GM21737 (cell line): ENCODE results near the gene VPS33A.
"Not testable (repeated sequence)": the region's sequence is repeated elsewhere in the genome, so short reads cannot be mapped to it uniquely, and the experiment has no call there.

Experiments used
- ATAC-seq: cut with Tn5 transposase; IDR thresholded peaks from one replicate; pipeline ENCODE4 v1.9.1; 2021; ENCODE audit warnings: mild to moderate bottlenecking, moderate library complexity; ENCODE audit not compliant: unreplicated experiment

VPS33A gene

DNA sequence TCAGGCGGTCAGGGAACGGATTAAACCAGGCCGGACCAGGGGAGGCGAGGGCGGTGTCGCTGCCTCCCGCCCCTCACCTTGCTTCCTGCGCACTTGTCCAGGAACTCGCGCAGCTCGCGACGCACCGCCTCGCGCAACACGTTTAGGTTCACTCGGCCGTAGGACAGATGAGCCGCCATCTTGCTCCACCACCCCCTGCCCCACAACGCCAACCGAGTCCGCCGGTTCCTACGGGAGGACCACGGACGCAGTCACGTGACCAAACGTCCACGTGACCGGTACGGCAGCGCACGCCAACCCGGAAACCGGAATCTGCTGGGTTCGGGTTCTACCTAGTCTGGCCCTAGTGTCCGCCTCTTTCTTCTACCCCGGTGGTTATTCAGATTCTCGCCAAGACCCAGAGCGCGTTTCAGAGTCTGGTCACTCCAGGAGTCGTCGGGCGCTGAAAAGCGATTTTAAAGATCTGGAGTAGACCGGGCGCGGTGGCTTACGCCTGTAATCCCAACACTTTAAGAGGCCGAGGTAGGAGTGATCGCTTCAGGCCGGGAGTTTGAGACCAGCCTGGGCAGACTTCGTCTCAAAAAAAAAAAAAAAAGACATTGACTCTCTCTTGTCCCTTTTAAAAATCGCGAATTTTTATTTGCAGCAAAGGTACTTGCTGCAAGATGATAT lies at the start of gene VPS33A:
Gene VPS33A, minus strand, starts transcription at position 265 of the 672 bp plus-strand sequence. Its CDS starts 86 bp downstream, at position 179.
- peak; percentile 82 for ATAC-seq

DNA sequence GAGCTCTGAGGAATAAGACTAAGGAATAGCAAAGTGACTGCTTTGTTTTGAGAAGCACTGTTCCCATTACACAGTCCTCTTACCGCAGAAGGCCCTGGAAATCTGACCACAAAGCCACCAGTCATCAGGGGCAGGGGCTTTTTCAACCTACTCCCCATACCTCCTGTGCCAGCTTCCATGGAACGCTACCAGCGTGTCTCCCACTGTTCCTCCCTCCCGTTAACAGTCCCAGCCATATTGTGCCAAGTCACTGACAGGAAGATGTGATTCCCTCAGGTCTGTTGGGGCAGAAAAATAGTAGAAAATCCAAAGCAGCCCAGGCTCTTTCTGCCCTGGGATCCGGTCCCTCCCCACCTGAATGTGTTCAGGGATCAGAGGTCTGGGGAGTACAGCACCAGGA lies 46.6 kb upstream of the VPS33A start:
- ATAC-seq, result no peak

- no peak for ATAC-seq
Observed at GRCh38 chr12:122311696-122312095, 45.4 kb upstream of the VPS33A start.

DNA sequence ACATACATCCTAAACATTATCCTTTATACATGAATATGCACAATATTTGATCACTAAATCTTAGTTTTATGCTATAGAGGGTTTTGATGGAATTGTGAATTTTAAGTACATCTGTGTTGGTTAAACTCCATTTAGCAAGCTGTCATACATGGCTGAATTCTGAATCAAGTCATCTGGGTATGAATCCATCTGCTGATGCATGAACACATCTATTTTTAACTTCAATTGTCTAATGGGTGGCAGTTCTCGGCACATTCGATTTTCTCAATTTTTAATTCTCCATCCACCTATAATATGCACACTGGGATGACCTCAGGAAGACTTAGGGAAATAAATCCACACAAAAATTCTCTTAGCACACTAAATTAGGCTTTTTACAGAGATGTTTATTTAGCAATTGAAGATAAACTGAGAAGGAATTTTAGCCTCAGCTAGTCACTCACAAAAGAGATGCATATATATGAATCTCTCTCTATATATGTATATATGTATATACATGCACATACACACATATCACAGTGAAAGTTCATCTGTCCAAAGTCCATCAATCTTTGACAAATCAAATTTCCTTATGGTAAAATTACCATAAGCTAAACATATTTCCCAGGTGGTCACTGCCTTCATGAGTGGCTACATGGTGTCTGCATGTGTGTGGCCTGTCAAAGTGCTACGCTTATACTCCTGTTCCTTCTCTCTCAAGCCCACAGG lies 44.5 kb upstream of the VPS33A start:
- ATAC-seq, result no peak

DNA sequence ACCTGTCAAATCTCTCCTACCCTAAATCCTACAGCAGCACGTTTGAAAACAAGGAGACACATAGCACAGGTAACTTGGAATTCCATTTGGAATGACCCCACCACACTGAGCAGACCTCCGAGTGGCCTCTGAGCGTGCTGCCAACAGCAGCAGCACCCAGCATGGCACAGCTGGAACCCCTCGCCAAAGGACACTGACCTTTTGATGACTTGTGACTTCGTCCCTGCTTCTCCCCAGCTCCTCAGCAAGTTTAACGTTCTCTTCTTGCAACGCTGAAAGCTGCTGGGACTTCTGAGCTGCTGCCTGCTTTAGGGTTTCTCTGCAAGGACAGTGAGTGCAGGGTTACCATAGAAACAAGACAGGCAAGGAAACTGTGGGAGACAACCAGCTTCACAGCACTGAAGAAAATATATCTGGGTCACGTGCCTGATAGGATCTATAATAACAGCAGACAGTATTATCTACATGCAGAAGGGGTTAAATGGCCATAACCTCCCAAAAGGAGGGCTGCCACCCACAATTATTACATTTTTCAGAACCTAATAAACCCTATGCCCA lies 43.3 kb upstream of the VPS33A start:
- ATAC-seq, result no peak

GRCh38 chr12:122308811-122309210 lies 42.5 kb upstream of the VPS33A start:
- ATAC-seq, result no peak

- no peak for ATAC-seq
Observed at GRCh38 chr12:122306407-122306806, 40.1 kb upstream of the VPS33A start.

DNA sequence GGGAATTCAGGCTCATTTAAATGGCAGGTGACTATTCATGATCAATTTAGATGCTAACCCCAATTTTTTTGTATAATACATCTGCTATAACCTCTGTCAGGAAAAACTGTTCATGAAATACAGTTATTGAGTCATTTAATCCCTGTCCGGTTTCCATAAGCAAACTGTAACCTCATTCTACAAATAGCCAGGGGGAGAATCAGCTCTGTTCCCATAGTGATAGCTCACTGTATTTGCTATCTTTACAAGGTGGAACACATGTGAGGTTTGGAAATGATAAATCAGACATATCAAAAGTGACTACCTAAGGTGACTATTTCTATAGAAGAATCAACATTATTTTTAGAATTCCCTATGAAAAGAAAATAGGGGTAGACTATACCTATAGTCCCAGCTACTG lies 38.6 kb upstream of the VPS33A start:
- no peak for ATAC-seq

GRCh38 chr12:122303068-122303467 lies 36.8 kb upstream of the VPS33A start:
- no peak for ATAC-seq

DNA sequence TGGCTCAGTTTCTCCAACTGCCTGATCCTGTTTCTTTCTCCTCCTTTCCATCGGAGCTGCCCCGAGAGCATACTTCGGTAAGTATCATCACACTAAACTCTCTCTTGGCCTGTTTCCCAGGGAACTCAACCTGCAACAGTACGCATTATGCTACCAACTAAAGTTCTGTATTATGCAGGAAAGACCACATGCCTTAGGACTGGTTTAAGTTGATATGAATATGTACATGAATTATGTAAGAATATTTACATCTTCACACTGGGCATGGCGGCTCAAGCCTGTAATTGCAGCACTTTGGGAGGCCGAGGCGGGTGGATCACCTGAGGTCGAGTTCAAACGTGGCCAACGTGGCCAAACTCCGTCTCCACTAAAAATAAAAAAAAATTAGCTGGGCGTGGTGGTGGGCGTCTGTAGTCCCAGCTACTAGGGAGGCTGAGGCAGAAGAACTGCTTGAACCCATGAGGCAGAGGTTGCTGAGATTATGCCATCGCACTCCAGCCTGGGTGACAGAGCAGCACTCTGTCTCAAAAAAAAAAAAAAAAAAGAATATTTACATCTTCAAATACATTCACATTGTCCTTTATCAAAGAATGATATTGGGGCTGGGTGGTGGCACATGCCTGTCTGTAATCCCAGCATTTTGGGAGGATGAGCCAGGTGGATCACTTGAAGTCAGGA lies 31.9 kb upstream of the VPS33A start:
- ATAC-seq, result no peak

DNA sequence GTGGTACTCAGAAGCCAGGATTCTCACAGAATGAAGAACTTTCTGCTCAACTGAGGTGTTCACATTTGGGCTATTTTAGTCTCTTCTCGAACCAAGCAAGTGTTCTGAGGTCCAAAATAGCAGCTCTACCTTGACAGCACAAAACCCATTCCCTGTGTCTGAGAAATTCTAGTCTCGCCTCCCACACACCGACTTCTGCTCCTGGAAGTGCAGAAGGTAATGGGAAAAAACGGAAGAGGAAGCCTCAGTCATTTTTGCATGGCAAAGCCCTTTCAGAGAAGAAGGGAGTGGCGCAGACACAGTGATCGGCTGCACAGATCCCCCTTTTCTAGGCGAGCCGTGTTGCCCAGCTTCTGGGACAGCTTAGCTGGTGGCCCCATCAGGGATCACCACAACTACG lies 31.2 kb upstream of the VPS33A start:
- no peak for ATAC-seq

- ATAC-seq, result no peak
Observed at GRCh38 chr12:122295877-122296276, 29.6 kb upstream of the VPS33A start.

DNA sequence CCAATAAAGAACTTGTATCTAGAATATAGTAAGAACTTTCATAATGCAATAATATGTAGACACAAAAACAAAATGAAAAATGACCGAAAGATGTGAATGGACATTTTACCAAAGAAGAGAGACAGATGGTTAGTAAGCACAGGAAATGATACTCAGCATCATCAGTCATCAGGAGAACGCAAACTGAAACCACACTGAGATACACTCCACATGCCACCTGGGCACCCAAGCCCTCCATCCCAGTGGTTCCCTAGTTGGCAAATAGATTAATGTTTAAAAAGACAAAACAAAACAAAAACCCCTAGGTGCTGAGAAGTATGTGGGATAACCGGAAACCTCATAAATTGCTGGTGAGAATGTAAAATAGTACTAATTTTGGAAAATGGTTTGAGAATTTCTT lies 26.8 kb upstream of the VPS33A start:
- peak; percentile 76 for ATAC-seq

- ATAC-seq, result no peak
Observed at GRCh38 chr12:122291431-122291830, 25.1 kb upstream of the VPS33A start.

GRCh38 chr12:122283680-122284079 lies 17.4 kb upstream of the VPS33A start:
- ATAC-seq, result no peak

DNA sequence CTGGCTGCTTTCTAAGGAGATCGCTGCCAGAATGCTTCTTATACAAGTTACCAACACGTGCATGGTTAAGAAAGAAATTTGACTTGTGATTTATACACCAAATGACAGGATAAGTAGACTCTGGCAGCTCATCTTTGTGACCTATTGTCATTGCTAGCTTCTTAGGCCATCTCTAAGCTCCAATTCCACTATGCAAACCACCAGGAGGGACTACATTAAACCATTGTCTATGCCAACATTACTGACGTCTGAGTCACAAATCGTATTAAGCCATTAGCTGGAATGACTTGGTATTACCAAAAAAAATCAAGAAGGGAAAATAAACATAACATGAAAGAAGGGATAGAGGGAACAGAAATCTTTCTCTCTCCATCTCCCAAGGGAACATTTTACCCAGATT lies 15.8 kb upstream of the VPS33A start:
- ATAC-seq, result no peak

DNA sequence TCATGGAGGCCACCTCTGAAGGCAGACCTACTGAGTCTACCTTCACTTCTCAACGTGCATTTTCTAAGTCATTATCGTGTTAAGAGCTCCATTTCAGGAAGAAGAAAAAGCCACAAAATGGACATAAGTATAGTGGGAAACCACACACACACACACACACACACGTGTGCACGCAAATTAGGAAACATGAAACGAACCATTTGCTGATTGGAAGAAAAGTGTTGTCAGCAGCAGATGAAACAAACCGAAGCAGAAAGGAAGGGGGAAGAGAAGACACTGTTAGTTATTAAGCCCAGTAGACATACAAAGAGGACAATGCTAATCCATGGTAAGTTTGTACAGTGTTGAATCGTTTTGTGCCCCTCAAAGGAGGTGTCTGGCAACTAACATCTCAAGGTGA lies 9.9 kb upstream of the VPS33A start:
- ATAC-seq, result no peak

DNA sequence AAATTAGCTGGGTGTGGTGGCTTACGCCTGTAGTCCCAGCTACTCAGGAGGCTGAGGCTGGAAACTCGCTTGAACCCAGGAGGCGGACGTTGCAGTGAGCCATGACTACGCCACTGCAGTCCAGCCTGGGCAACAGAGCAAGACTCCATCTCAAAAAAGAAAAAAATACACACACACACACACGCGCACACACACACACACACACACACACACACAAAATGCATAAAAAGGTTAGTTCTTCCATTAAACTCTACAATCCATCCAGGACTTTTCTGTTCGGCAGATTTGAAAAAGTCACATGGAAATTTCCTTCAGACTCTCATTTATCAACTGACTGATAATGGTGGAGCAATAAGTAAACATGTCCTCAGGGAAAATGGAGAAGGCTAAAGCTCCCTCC lies 9.2 kb upstream of the VPS33A start:
- no peak for ATAC-seq

DNA sequence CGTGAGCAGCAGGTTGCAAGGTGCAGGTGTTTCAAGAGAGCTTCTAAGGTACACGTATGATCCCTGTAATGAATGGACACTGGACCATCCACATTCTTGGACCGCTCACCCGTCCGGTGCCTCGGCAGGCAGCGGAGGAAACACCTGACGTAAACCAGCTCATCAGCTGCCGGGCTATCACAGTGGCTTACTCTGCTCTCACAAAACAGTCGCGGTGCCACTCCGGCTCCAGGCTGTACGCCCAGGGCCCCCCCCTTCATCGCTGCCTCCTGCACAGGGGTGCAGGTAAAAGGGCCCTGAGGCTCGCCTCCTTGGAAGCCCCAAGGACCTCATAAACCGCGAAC lies 436 bp downstream of the VPS33A start:
- peak; percentile 36 for ATAC-seq

- no peak for ATAC-seq
Observed at GRCh38 chr12:122265476-122265875, 818 bp downstream of the VPS33A start.

GRCh38 chr12:122260735-122261134 lies 5.6 kb downstream of the VPS33A start:
- not testable (repeated sequence) for ATAC-seq

- ATAC-seq, result not testable (repeated sequence)
Observed at GRCh38 chr12:122258939-122259338, 7.4 kb downstream of the VPS33A start.
